ENCODE data around the gene XYLB. TPM values are rescaled to one million over a fixed set of nuclear protein-coding genes. Genes with fewer than 3 reads are reported as not detected.

XYLB gene
- total RNA-seq, 1 donor from 2014 or later: 6.9 TPM

- no peak overlapping the region for H3K9ac ChIP-seq
- Mint-ChIP-seq H3K4me3 (no peak overlapping the region), H3K36me3 (no peaks in the 10 kb centered on the region), H3K4me1 (no peaks in the 10 kb centered on the region), H3K27ac (no peak overlapping the region), H3K27me3 (ENCODE audit: insufficient read depth, low read depth) (peaks cover 6% of the 10 kb centered on the region), H3K9me3 (peaks cover 5% of the 10 kb centered on the region)
- H3K27me3 ChIP-seq: no peaks in the 10 kb centered on the region
- TF ChIP-seq CTCF (IDR thresholded peaks at IDR 0.05) (no peak), EZH2 (IDR thresholded peaks at IDR 0.05) (no peak), EZH2phosphoT487 (IDR thresholded peaks at IDR 0.05) (no peak)
- no peaks in the 10 kb centered on the region for H3K36me3 ChIP-seq
- H3K4me3 ChIP-seq: no peak overlapping the region
- no peaks in the 10 kb centered on the region for H3K9me3 ChIP-seq (ENCODE audit: low read depth)
- no peaks in the 10 kb centered on the region for H3K4me1 ChIP-seq
- no peak overlapping the region for H3K4me2 ChIP-seq
- H3K79me2 ChIP-seq (ENCODE audit: low read depth): no peaks in the 10 kb centered on the region
- no peak overlapping the region for H3K27ac ChIP-seq
- no peaks in the 10 kb centered on the region for H3F3A ChIP-seq (ENCODE audit: low read depth)
- DNase-seq (ENCODE audit: low spot score): no peak
- no peaks in the 10 kb centered on the region for H4K20me1 ChIP-seq (ENCODE audit: low read depth)
- no peak overlapping the region for H2AFZ ChIP-seq (replicated peaks)
Measured at GRCh38 chr3:38331257-38332022, 15.1 kb upstream of the XYLB start.

- H3K4me1 ChIP-seq: no peaks in the 10 kb centered on the region
- Mint-ChIP-seq H3K27me3 (ENCODE audit: insufficient read depth, low read depth) (peaks cover 3% of the 10 kb centered on the region), H3K9me3 (peaks cover 1% of the 10 kb centered on the region), H3K4me3 (no peak overlapping the region), H3K27ac (no peak overlapping the region), H3K4me1 (no peaks in the 10 kb centered on the region), H3K36me3 (no peaks in the 10 kb centered on the region)
- no peak overlapping the region for H2AFZ ChIP-seq (replicated peaks)
- no peak overlapping the region for H3K4me2 ChIP-seq
- no peak overlapping the region for H3K9ac ChIP-seq
- no peak overlapping the region for H3K4me3 ChIP-seq
- no peak for DNase-seq (ENCODE audit: low spot score)
- H3K27me3 ChIP-seq: no peaks in the 10 kb centered on the region
- TF ChIP-seq CTCF (IDR thresholded peaks at IDR 0.05): no peak
- TF ChIP-seq EZH2phosphoT487 (IDR thresholded peaks at IDR 0.05): no peak
- TF ChIP-seq EZH2 (IDR thresholded peaks at IDR 0.05): no peak
- H3K27ac ChIP-seq: no peak overlapping the region
- H3K9me3 ChIP-seq (ENCODE audit: low read depth): no peaks in the 10 kb centered on the region
- H4K20me1 ChIP-seq (ENCODE audit: low read depth): no peaks in the 10 kb centered on the region
- H3F3A ChIP-seq (ENCODE audit: low read depth): no peaks in the 10 kb centered on the region
- H3K79me2 ChIP-seq (ENCODE audit: low read depth): no peaks in the 10 kb centered on the region
- no peaks in the 10 kb centered on the region for H3K36me3 ChIP-seq
Measured at GRCh38 chr3:38332201-38332600, 14.4 kb upstream of the XYLB start.

- Histone ChIP-seq H3K9ac (no peak overlapping the region), H3K36me3 (no peaks in the 10 kb centered on the region), H3F3A (ENCODE audit: low read depth) (no peaks in the 10 kb centered on the region), H3K4me1 (no peaks in the 10 kb centered on the region), H2AFZ (replicated peaks) (no peak overlapping the region), H3K4me3 (no peak overlapping the region), H3K27ac (no peak overlapping the region), H3K9me3 (ENCODE audit: low read depth) (no peaks in the 10 kb centered on the region), H3K27me3 (no peaks in the 10 kb centered on the region), H3K79me2 (ENCODE audit: low read depth) (no peaks in the 10 kb centered on the region), H4K20me1 (ENCODE audit: low read depth) (no peaks in the 10 kb centered on the region), H3K4me2 (no peak overlapping the region)
- TF ChIP-seq EZH2 (IDR thresholded peaks at IDR 0.05): no peak
- no peak for TF ChIP-seq EZH2phosphoT487 (IDR thresholded peaks at IDR 0.05)
- no peak for TF ChIP-seq CTCF (IDR thresholded peaks at IDR 0.05)
- DNase-seq (ENCODE audit: low spot score): no peak
- H3K9me3 Mint-ChIP-seq: no peaks in the 10 kb centered on the region
- H3K36me3 Mint-ChIP-seq: no peaks in the 10 kb centered on the region
- peaks cover 3% of the 10 kb centered on the region for H3K27me3 Mint-ChIP-seq (ENCODE audit: insufficient read depth, low read depth)
- H3K27ac Mint-ChIP-seq: no peak overlapping the region
- no peaks in the 10 kb centered on the region for H3K4me1 Mint-ChIP-seq
- H3K4me3 Mint-ChIP-seq: no peak overlapping the region
Measured at GRCh38 chr3:38334142-38335055, 12.2 kb upstream of the XYLB start.

Measured in neural progenitor cell (in vitro differentiated cells).